CD4-positive, alpha-beta T cell treated with Interleukin-6 at 100 ng/mL for 8 hours (primary cell): ENCODE results near the gene ARHGEF9.
"Not testable (repeated sequence)": the region's sequence is repeated elsewhere in the genome, so short reads cannot be mapped to it uniquely, and the experiment has no call there.

ENCODE experiments used
- DNase-seq: peaks from one replicate; pipeline ENCODE4 v3.0.0-alpha.2; 2020; ENCODE audit warnings: mixed read lengths, low spot score

ARHGEF9 gene

GRCh38 chrX:63657821-63658220, 127.2 kb downstream of the ARHGEF9 start:
- DNase-seq = no peak

- DNase-seq = no peak
Measured at GRCh38 chrX:63656871-63657580, 128.0 kb downstream of the ARHGEF9 start.

- DNase-seq = no peak
Measured at GRCh38 chrX:63652086-63652765, 132.8 kb downstream of the ARHGEF9 start.

- not testable (repeated sequence) for DNase-seq
Measured at GRCh38 chrX:63645748-63646147, 139.3 kb downstream of the ARHGEF9 start.

- DNase-seq = no peak
Measured at GRCh38 chrX:63635750-63636149, 149.3 kb downstream of the ARHGEF9 start.

- no peak for DNase-seq
Measured at GRCh38 chrX:63613531-63614028, 171.4 kb downstream of the ARHGEF9 start.

GRCh38 chrX:63585936-63586335, 199.1 kb downstream of the ARHGEF9 start:
- no peak for DNase-seq
